Measurements from ENCODE around the gene CA14. TPM values are rescaled to one million over a fixed set of nuclear protein-coding genes. Genes with fewer than 3 reads are reported as not detected.
"Not testable (repeated sequence)": the region's sequence is repeated elsewhere in the genome, so short reads cannot be mapped to it uniquely, and the experiment has no call there.

The CA14 gene
- total RNA-seq, 8 experiments from 2014 or later, result 0.56 to 86.1 (median 28.3) TPM

DNA sequence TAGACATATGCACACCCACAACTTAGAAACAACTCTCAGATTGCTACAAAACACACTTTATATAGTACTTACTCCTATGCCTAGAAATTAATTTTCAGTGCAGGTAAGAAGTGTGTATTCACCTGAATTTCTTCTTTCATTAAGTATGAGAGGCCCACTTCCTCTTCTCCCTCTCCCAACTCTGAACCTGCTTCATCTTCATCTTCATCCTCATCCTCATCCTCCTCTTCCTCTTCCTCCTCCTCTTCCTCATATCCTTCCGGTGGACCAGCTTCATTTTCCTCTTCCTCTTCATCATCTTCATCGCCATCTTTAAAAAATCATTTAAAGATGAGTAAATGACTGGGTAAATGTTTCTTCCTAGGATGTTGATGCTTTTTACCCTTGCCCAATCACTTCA is 31.1 kb upstream of the CA14 start:
- Histone ChIP-seq H3K27ac (no peak overlapping the region), H3K4me3 (no peak overlapping the region), H3K4me1 (replicated peaks in 1 of 2) (no peaks in the 10 kb centered on the region)
- no peak for ATAC-seq (replicated peaks in 6 of 8)
- WGBS, 10 experiments, result 67 to 100% (median 100%) methylated on average over 1 to 2 of the region's 2 CpGs; no CpG with 5 or more reads in 1 of the 10 experiments
- in situ Hi-C loops (cut with MboI; ENCODE audit: low pct_unique_long_range_greater_than_20kb in 2 of 9, low sequenced_read_pairs in 9 of 9, unreplicated experiment in 9 of 9), result no loop called here

GRCh38 chr1:150227228-150227627 is 30.3 kb upstream of the CA14 start:
- in situ Hi-C loops (cut with MboI; ENCODE audit: low pct_unique_long_range_greater_than_20kb in 2 of 9, low sequenced_read_pairs in 9 of 9, unreplicated experiment in 9 of 9), result no loop called here
- Histone ChIP-seq H3K4me1 (replicated peaks in 1 of 2) (no peaks in the 10 kb centered on the region), H3K27ac (no peak overlapping the region), H3K4me3 (no peak overlapping the region)
- no peak for ATAC-seq (replicated peaks in 6 of 8)

GRCh38 chr1:150228246-150228645 is 29.3 kb upstream of the CA14 start:
- in situ Hi-C loops (cut with MboI; ENCODE audit: low pct_unique_long_range_greater_than_20kb in 2 of 9, low sequenced_read_pairs in 9 of 9, unreplicated experiment in 9 of 9); H3K4me1 ChIP-seq (replicated peaks in 1 of 2); H3K27ac ChIP-seq; H3K4me3 ChIP-seq; ATAC-seq (replicated peaks in 6 of 8): not testable (repeated sequence)
- WGBS, 10 experiments, result 75 to 95% (median 93%) methylated on average over 2 to 9 of the region's 10 CpGs; no CpG with 5 or more reads in 1 of the 10 experiments

DNA sequence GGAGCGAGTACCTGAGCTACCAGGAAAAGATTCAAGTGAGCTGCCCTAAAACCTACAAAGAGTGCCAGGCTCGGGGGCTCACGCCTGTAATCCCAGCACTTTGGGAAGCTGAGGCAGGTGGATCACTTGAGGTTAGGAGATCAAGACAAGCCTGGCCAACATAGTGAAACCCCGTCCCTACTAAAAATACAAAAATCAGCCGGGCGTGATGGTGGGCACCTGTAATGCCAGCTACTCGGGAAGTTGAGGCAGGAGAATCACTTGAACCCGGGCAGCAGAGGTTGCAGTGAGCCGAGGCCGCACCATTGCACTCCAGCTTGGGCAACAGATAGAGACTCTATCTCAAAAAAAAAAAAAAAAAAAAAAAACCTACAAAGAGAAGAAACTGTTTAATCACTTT is 24.7 kb upstream of the CA14 start:
- H3K4me3 ChIP-seq; H3K4me1 ChIP-seq (replicated peaks in 1 of 2); ATAC-seq (replicated peaks in 6 of 8); H3K27ac ChIP-seq: not testable (repeated sequence)
- in situ Hi-C loops (cut with MboI; ENCODE audit: low pct_unique_long_range_greater_than_20kb in 2 of 9, low sequenced_read_pairs in 9 of 9, unreplicated experiment in 9 of 9), result loop anchor here in 2 of 9 experiments (10.0 kb wide), 1 partner anchor 62 kb away; the partner anchor contains the start of gene MRPS21 (in 2 of the 2)
- WGBS, 10 experiments, result 52 to 100% (median 93%) methylated on average over 2 to 10 of the region's 10 CpGs

- ATAC-seq (replicated peaks in 6 of 8), result no peak
- Histone ChIP-seq H3K4me3 (peak overlapping the region; percentile 38 to 70 (median 57)), H3K4me1 (replicated peaks in 1 of 2) (peaks cover 4 to 5% of the 10 kb centered on the region in 2 donors), H3K27ac (no peak overlapping the region)
- in situ Hi-C loops (cut with MboI; ENCODE audit: low pct_unique_long_range_greater_than_20kb in 2 of 9, low sequenced_read_pairs in 9 of 9, unreplicated experiment in 9 of 9), result loop anchor here in 2 of 9 experiments (10.0 kb wide), 1 partner anchor 61 kb away; the partner anchor contains the start of gene MRPS21 (in 2 of the 2)
- WGBS, 10 experiments, result 8 to 30% (median 17%) methylated on average over 1 to 15 of the region's 15 CpGs
Measured at GRCh38 chr1:150233359-150234308, 23.9 kb upstream of the CA14 start.

DNA sequence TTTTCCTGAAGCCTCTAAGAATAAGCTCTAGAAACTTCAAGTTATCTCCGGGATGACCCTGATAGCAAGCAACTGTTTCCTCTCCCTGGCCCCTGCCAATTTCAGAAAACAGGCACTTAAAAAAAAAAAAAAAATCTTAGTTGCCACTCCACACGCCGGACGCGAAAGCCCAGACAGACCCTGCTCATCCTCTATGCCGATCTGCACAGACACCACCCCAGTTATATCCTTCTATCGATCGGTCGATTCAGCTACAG is 23.3 kb upstream of the CA14 start:
- no peak for ATAC-seq (replicated peaks in 6 of 8)
- in situ Hi-C loops (cut with MboI; ENCODE audit: low pct_unique_long_range_greater_than_20kb in 2 of 9, low sequenced_read_pairs in 9 of 9, unreplicated experiment in 9 of 9), result loop anchor here in 2 of 9 experiments (10.0 kb wide), 1 partner anchor 61 kb away; the partner anchor contains the start of gene MRPS21 (in 2 of the 2)
- Histone ChIP-seq H3K4me3 (peak overlapping the region; percentile 38 to 70 (median 57)), H3K4me1 (replicated peaks in 1 of 2) (peaks cover 4 to 5% of the 10 kb centered on the region in 2 donors), H3K27ac (peak overlapping the region; percentile 13 to 74)
- 0 to 13% (median 0%) methylated on average over 1 to 9 of the region's 9 CpGs; no CpG with 5 or more reads in 2 of the 10 experiments for WGBS, 10 experiments

GRCh38 chr1:150234566-150235293 is 22.8 kb upstream of the CA14 start:
- ATAC-seq (replicated peaks in 6 of 8), result peak; percentile 7 to 60 (median 34)
- 0 to 2% (median 1%) methylated on average over 3 to 35 of the region's 78 CpGs; no CpG with 5 or more reads in 5 of the 10 experiments for WGBS, 10 experiments
- in situ Hi-C loops (cut with MboI; ENCODE audit: low pct_unique_long_range_greater_than_20kb in 2 of 9, low sequenced_read_pairs in 9 of 9, unreplicated experiment in 9 of 9), result loop anchor here in 2 of 9 experiments (10.0 kb wide), 1 partner anchor 60 kb away; the partner anchor contains the start of gene MRPS21 (in 2 of the 2)
- Histone ChIP-seq H3K4me3 (peak overlapping the region; percentile 38 to 70 (median 57)), H3K4me1 (replicated peaks in 1 of 2) (peaks cover 4 to 5% of the 10 kb centered on the region in 2 donors), H3K27ac (peak overlapping the region; percentile 13 to 74)

GRCh38 chr1:150235294-150235851 is 22.2 kb upstream of the CA14 start:
- H3K4me1 ChIP-seq (replicated peaks in 1 of 2), result peaks cover 4 to 5% of the 10 kb centered on the region in 2 donors
- peak overlapping the region; percentile 13 to 74 for H3K27ac ChIP-seq
- peak overlapping the region; percentile 38 to 70 (median 57) for H3K4me3 ChIP-seq
- ATAC-seq (replicated peaks in 6 of 8), result peak; percentile 1 to 11 (median 3)
- in situ Hi-C loops (cut with MboI; ENCODE audit: low pct_unique_long_range_greater_than_20kb in 2 of 9, low sequenced_read_pairs in 9 of 9, unreplicated experiment in 9 of 9), result loop anchor here in 2 of 9 experiments (10.0 kb wide), 1 partner anchor 59 kb away; the partner anchor contains the start of gene MRPS21 (in 2 of the 2)
- 0 to 1% (median 0%) methylated on average over 1 to 11 of the region's 27 CpGs; no CpG with 5 or more reads in 1 of the 10 experiments for WGBS, 10 experiments

DNA sequence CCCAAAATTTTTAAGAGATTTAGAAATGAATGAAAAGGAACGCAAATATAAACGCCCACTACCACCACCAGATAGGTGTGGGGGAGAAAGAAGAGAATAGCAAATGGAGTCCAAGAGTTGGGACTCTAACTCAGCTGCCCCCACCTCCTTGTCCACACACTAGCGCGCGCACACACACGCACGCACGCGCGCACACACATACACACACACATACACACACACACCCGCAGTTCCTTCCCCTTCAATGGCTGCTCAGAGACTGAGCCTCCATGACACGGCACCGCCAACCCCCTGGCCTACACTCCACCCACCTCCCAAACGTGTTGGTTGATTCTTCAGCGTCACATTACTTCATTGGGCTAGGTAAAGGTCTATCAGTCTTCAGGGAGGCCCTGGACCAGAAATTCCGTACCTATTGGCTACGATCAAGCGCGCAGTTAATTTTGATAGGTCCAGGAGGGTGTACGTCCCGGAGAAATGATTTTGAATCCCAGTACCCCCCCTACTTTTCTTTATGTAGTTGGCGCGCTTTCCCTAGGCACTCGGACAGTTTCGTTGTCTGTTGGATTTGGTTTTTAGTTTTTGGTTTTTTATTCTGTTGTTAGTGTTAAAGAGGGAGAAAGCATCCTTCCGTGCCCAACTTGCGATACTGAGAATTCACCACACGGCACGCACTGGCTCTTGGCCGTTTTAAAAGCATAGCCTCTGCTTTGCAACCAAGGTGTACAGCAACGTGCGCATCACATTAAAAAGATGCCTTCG is 21.5 kb upstream of the CA14 start, which contains the start of gene ANP32E:
ANP32E (minus strand) TSS at position 261 of the 762 bp plus-strand sequence. CDS start 326 bp downstream, outside the sequence.
- peak; percentile 84 to 97 (median 96) for ATAC-seq (replicated peaks in 6 of 8)
- Histone ChIP-seq H3K4me1 (replicated peaks in 1 of 2) (peaks cover 4 to 5% of the 10 kb centered on the region in 2 donors), H3K4me3 (peak within 1 kb of the TSS; percentile 38 to 70 (median 57)), H3K27ac (peak within 1 kb of the TSS; percentile 13 to 74)
- in situ Hi-C loops (cut with MboI; ENCODE audit: low pct_unique_long_range_greater_than_20kb in 2 of 9, low sequenced_read_pairs in 9 of 9, unreplicated experiment in 9 of 9), result loop anchor here in 2 of 9 experiments (10.0 kb wide), 1 partner anchor 59 kb away; the partner anchor contains the start of gene MRPS21 (in 2 of the 2)
- WGBS, 10 experiments, result 0 to 1% (median 0%) methylated on average over 8 to 29 of the region's 33 CpGs; no CpG with 5 or more reads in 3 of the 10 experiments

GRCh38 chr1:150236614-150237100 is 20.9 kb upstream of the CA14 start:
- Histone ChIP-seq H3K27ac (peak overlapping the region in 1 of 2 donors; percentile 70), H3K4me3 (peak overlapping the region; percentile 38 to 70 (median 57)), H3K4me1 (replicated peaks in 1 of 2) (peaks cover 4 to 5% of the 10 kb centered on the region in 2 donors)
- WGBS, 10 experiments, result 2 to 57% (median 17%) methylated on average over 1 to 10 of the region's 10 CpGs
- ATAC-seq (replicated peaks in 6 of 8), result no peak
- in situ Hi-C loops (cut with MboI; ENCODE audit: low pct_unique_long_range_greater_than_20kb in 2 of 9, low sequenced_read_pairs in 9 of 9, unreplicated experiment in 9 of 9), result loop anchor here in 2 of 9 experiments (10.0 kb wide), 1 partner anchor 58 kb away; the partner anchor contains the start of gene MRPS21 (in 2 of the 2)

DNA sequence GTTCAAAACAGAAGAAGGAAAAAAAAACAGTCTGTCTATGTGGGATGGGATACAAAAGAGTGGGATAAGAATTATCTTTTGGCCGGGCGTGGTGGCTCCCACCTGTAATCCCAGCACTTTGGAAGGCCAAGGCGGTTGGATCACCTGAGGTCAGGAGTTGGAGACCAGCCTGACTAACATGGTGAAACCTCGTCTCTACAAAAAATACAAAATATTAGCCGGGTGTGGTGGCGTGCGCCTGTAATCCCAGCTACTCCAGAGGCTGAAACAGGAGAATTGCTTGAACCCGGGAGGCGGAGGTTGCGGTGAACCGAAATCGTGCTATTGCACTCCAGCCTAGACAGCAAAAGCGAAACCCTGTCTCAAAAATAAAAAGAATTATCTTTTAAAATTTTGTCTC is 20.4 kb upstream of the CA14 start:
- 81 to 100% (median 93%) methylated on average over 2 to 13 of the region's 13 CpGs for WGBS, 10 experiments
- Histone ChIP-seq H3K4me3 (peak overlapping the region; percentile 38 to 70 (median 57)), H3K27ac (peak overlapping the region in 1 of 2 donors; percentile 70)
- not testable (repeated sequence) for ATAC-seq (replicated peaks in 6 of 8); H3K4me1 ChIP-seq (replicated peaks in 1 of 2)
- in situ Hi-C loops (cut with MboI; ENCODE audit: low pct_unique_long_range_greater_than_20kb in 2 of 9, low sequenced_read_pairs in 9 of 9, unreplicated experiment in 9 of 9), result loop anchor here in 2 of 9 experiments (10.0 kb wide), 1 partner anchor 58 kb away; the partner anchor contains the start of gene MRPS21 (in 2 of the 2)

Data from motor neuron (in vitro differentiated cells).